MM.1S (cell line): ENCODE measurements around the gene CASP7.

ENCODE experiments used
- DNase-seq: peaks from one replicate; pipeline ENCODE4 v3.0.0-alpha.2; 2015
- H2AFZ ChIP-seq: fragments of 300-600 bp; sonication (generic); 2 replicates; pipeline ENCODE4 v1.6.0; 2016; ENCODE audit warnings: antibody characterized with exemption, low read length
- H3F3A ChIP-seq: fragments of 300-600 bp; sonication (generic); 2 replicates; pipeline ENCODE4 v1.6.1; 2016; ENCODE audit warnings: mild to moderate bottlenecking, antibody characterized with exemption, low read length, moderate library complexity, mixed read lengths; ENCODE audit not compliant: insufficient read depth
- H3K27ac ChIP-seq: fragments of 300-600 bp; sonication (generic); 2 replicates; pipeline ENCODE4 v1.5.1; 2016; ENCODE audit warnings: mild to moderate bottlenecking, low read length
- H3K27me3 ChIP-seq: fragments of 300-600 bp; sonication (generic); replicated peaks from 2 replicates; pipeline ENCODE4 v1.6.0; 2016; ENCODE audit warnings: low read length; ENCODE audit not compliant: insufficient read depth
- H3K36me3 ChIP-seq: fragments of 300-600 bp; sonication (generic); replicated peaks from 2 replicates; pipeline ENCODE4 v1.6.1; 2016; ENCODE audit warnings: mild to moderate bottlenecking, low read length, mixed read lengths; ENCODE audit not compliant: insufficient read depth
- H3K4me1 ChIP-seq: fragments of 300-600 bp; sonication (generic); 2 replicates; pipeline ENCODE4 v1.6.1; 2016; ENCODE audit warnings: low read length, mixed read lengths
- H3K4me2 ChIP-seq: fragments of 300-600 bp; sonication (generic); 2 replicates; pipeline ENCODE4 v1.6.0; 2016; ENCODE audit warnings: low read depth, low read length
- H3K4me3 ChIP-seq: fragments of 300-600 bp; sonication (generic); 2 replicates; pipeline ENCODE4 v1.5.1; 2016; ENCODE audit warnings: low read length, mixed read lengths
- H3K79me2 ChIP-seq: fragments of 300-600 bp; sonication (generic); 2 replicates; pipeline ENCODE4 v1.6.1; 2016; ENCODE audit warnings: mixed run types, low read length, mixed read lengths
- H3K9ac ChIP-seq: fragments of 300-600 bp; sonication (generic); 2 replicates; pipeline ENCODE4 v1.6.1; 2016; ENCODE audit warnings: low read length, mixed read lengths
- H3K9me2 ChIP-seq: fragments of 300-600 bp; sonication (generic); replicated peaks from 2 replicates; pipeline ENCODE4 v1.6.1; 2016; ENCODE audit warnings: mild to moderate bottlenecking, low read length, mixed read lengths; ENCODE audit not compliant: insufficient read depth
- H3K9me3 ChIP-seq: fragments of 300-600 bp; sonication (generic); replicated peaks from 2 replicates; pipeline ENCODE4 v1.6.1; 2016; ENCODE audit warnings: mild to moderate bottlenecking, low read length, mixed read lengths; ENCODE audit not compliant: insufficient read depth
- H4K20me1 ChIP-seq: fragments of 300-600 bp; sonication (generic); 2 replicates; pipeline ENCODE4 v1.6.1; 2016; ENCODE audit warnings: mild to moderate bottlenecking, low read length, moderate library complexity, mixed read lengths; ENCODE audit not compliant: insufficient read depth
- CTCF ChIP-seq: fragments of 300-600 bp; sonication (generic); IDR thresholded peaks from 2 replicates; pipeline ENCODE4 v1.5.1; 2016; ENCODE audit warnings: antibody characterized with exemption, low read length, mixed read lengths
- EZH2 ChIP-seq: fragments of 300-600 bp; sonication (generic); optimal IDR thresholded peaks from 2 replicates; pipeline ENCODE3; 2017; ENCODE audit warnings: low read depth, mild to moderate bottlenecking, antibody characterized with exemption, low read length, mixed read lengths
- EZH2phosphoT487 ChIP-seq: fragments of 300-600 bp; sonication (generic); IDR thresholded peaks from 2 replicates; pipeline ENCODE4 v1.6.1; 2018; ENCODE audit warnings: antibody characterized with exemption, low read length

The CASP7 gene

GRCh38 chr10:113705344-113705652 is 25.6 kb downstream of the CASP7 start:
- no peaks in the 10 kb centered on the region for H3K4me1 ChIP-seq
- no peaks in the 10 kb centered on the region for H3K9me3 ChIP-seq
- no peaks in the 10 kb centered on the region for H3F3A ChIP-seq
- 0 out of 2 replicates have a peak, but pooled peaks cover 3% of the 10 kb centered on the region for H3K36me3 ChIP-seq
- H3K4me2 ChIP-seq, result no peak overlapping the region
- peaks cover 50% of the 10 kb centered on the region for H3K79me2 ChIP-seq
- H3K27ac ChIP-seq, result no peak overlapping the region
- H3K9ac ChIP-seq, result no peak overlapping the region
- TF ChIP-seq CTCF (no peak), EZH2phosphoT487 (no peak)
- no peak overlapping the region for H2AFZ ChIP-seq
- H4K20me1 ChIP-seq, result no peaks in the 10 kb centered on the region; the same call in 1 of the 2 replicates
- DNase-seq, result no peak
- no peaks in the 10 kb centered on the region for H3K9me2 ChIP-seq
- no peaks in the 10 kb centered on the region for H3K27me3 ChIP-seq
- H3K4me3 ChIP-seq, result no peak overlapping the region

GRCh38 chr10:113706623-113707022 is 26.9 kb downstream of the CASP7 start:
- H3K4me2 ChIP-seq, result no peak overlapping the region
- H3K27me3 ChIP-seq, result no peaks in the 10 kb centered on the region
- TF ChIP-seq EZH2phosphoT487, result no peak

GRCh38 chr10:113708640-113709039 is 28.9 kb downstream of the CASP7 start:
- H3K9me3 ChIP-seq, result no peaks in the 10 kb centered on the region
- TF ChIP-seq EZH2phosphoT487 (no peak), EZH2 (no peak), CTCF (no peak)
- H4K20me1 ChIP-seq, result no peaks in the 10 kb centered on the region; the same call in 1 of the 2 replicates
- no peak overlapping the region for H3K27ac ChIP-seq
- no peaks in the 10 kb centered on the region for H3K27me3 ChIP-seq
- no peak overlapping the region for H3K4me3 ChIP-seq
- no peaks in the 10 kb centered on the region for H3K4me1 ChIP-seq
- H3K36me3 ChIP-seq, result no peaks in the 10 kb centered on the region
- no peaks in the 10 kb centered on the region for H3K9me2 ChIP-seq
- H3K79me2 ChIP-seq, result peaks cover 55% of the 10 kb centered on the region
- H3K4me2 ChIP-seq, result no peak overlapping the region
- no peaks in the 10 kb centered on the region for H3F3A ChIP-seq
- H3K9ac ChIP-seq, result no peak overlapping the region
- H2AFZ ChIP-seq, result no peak overlapping the region
- no peak for DNase-seq

More at GRCh38 chr10:113706623-113707022, 26.9 kb downstream of the CASP7 start:
- no peak overlapping the region for H3K9ac ChIP-seq
- H2AFZ ChIP-seq, result no peak overlapping the region
- peaks cover 50% of the 10 kb centered on the region for H3K79me2 ChIP-seq
- no peaks in the 10 kb centered on the region for H3K36me3 ChIP-seq
- no peaks in the 10 kb centered on the region; the same call in 1 of the 2 replicates for H4K20me1 ChIP-seq
- H3K9me3 ChIP-seq, result no peaks in the 10 kb centered on the region
- no peaks in the 10 kb centered on the region for H3F3A ChIP-seq
- no peak for DNase-seq
- H3K4me3 ChIP-seq, result no peak overlapping the region
- H3K4me1 ChIP-seq, result no peaks in the 10 kb centered on the region
- no peak overlapping the region for H3K27ac ChIP-seq
- H3K9me2 ChIP-seq, result no peaks in the 10 kb centered on the region

- no peaks in the 10 kb centered on the region for H3K27me3 ChIP-seq
- no peaks in the 10 kb centered on the region for H3F3A ChIP-seq
- H3K4me2 ChIP-seq, result no peak overlapping the region
- H3K79me2 ChIP-seq, result peaks cover 61% of the 10 kb centered on the region
- no peaks in the 10 kb centered on the region for H3K9me2 ChIP-seq
- H3K9me3 ChIP-seq, result no peaks in the 10 kb centered on the region
- H3K4me1 ChIP-seq, result no peaks in the 10 kb centered on the region
- H4K20me1 ChIP-seq, result no peaks in the 10 kb centered on the region; the same call in 1 of the 2 replicates
- H3K4me3 ChIP-seq, result no peak overlapping the region
- no peak overlapping the region for H2AFZ ChIP-seq
- DNase-seq, result no peak
- H3K36me3 ChIP-seq, result no peaks in the 10 kb centered on the region
- no peak overlapping the region for H3K9ac ChIP-seq
- TF ChIP-seq EZH2phosphoT487, result no peak
- TF ChIP-seq EZH2, result no peak
- no peak for TF ChIP-seq CTCF
- H3K27ac ChIP-seq, result no peak overlapping the region
These were observed 29.6 kb downstream of the CASP7 start for GRCh38 chr10:113709221-113709838.
